Placental epithelial cell (primary cell): ENCODE measurements around the gene FGG. TPM values are rescaled to one million over a fixed set of nuclear protein-coding genes. Genes with fewer than 3 reads are reported as not detected.

Experiments used
- total RNA-seq: library from RNA; depleted of rRNA; stranded (reverse); fragments of >200 nt; gene quantifications from 2 replicates; pipeline ENCODE4 v1.2.3, GENCODE V29; 2012

Gene FGG
- total RNA-seq, result not detected in 2 replicates

DNA sequence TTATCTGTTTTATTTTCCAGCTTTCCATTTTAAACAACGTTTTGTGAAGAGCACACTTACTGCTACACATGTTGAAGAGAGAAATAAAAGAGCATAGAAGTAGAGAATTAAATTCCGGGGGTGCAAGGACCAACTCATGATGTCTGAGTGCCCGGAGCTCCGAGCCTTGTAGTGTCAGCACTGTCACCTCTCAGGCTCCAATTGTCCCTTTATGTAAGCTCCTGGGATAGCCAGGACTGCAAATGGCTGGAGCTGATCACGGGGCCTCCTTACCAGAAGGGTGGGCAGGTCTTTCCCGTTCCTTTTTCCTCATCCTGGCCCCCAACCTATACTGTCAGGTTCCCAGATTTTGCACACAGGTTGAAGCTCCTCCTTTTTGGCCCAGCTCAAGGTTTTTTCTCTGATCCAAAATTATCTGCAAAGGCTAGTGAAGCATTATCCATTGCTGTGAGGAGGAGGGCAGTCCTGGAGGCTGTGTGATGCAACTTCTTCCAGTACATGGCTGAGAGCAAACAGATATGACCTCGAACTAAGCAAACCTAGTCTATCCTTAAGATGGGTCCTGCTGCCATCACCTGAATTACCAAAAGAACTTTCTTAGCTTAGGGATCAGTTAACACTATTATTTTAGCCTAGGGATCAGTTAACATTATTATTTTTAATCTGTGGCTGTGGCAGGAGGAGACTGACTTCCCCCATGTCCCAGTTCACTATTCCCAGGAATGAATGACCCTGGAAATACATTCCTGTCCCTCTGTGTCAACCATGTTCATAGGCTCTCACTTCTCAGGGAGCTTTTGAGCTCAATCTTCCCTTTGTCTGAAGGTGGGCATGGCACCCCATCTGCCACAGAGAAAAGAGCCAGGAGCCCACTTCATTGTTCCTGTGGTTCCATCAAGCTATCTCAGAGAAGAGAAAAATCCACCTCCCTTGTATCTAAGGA lies at the start of gene FGG:
Gene FGG, minus strand, starts transcription at position 185 of the 943 bp plus-strand sequence. Its CDS starts 47 bp downstream, at position 138.

DNA sequence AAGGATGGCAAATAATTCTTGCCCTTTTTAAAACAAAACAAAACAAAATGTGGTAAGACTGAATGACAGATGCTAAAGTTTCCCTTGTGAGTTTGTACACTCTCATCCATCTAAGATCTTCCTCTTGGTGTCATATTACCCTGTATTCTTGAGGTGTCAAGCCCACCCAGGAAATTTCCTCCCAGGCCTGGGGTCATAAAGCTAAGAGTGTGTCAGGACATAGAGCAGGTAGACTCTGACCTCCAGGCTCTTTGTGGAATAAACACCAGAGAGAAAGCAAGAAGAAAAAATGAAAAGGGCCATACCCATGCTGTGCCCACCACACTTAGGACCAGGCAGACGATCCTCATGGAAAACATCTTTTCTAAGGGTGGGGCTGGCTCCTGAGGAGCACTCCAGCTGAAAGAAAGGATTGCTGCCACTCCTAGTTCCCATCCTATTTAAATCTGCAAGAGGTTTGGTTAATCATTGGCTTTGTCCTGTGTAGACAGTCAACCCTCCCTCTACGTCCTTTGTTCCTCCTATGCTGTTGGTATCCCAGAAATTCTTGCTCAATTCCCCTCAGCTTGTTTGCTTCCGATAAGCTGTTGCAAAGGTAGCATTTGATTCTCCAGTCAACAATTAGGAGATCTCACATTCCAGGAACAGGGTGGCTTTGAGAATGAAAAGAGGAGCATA lies 22.0 kb downstream of the FGG start, which contains the start of gene FGA:
Gene FGA, minus strand, starts transcription at position 414 of the 678 bp plus-strand sequence. Its CDS starts 55 bp downstream, at position 359.

GRCh38 chr4:154562697-154563254 lies 49.7 kb downstream of the FGG start, which contains the start of gene FGB:
Gene FGB (plus strand): TSS chr4:154563011. CDS start chr4:154563019, 8 bp downstream.

Other genes starting within 250 kb of the FGG start
- under 0.01 TPM in 2 replicates for gene DCHS2, start 120.9 kb downstream of the FGG start, total RNA-seq
- 44.0 and 63.0 TPM in 2 replicates for gene PLRG1, start 62.3 kb downstream of the FGG start, total RNA-seq
- gene FGB, start 49.6 kb downstream of the FGG start, total RNA-seq, result not detected in 2 replicates
- not detected in 2 replicates for gene FGA, start 21.9 kb downstream of the FGG start, total RNA-seq
- 0.39 TPM in 1 of 2 replicates, not detected in the other for gene LRAT, start 131.3 kb upstream of the FGG start, total RNA-seq
- gene RBM46, start 168.6 kb upstream of the FGG start, total RNA-seq, result under 0.01 TPM in 1 of 2 replicates, not detected in the other